HS-5 (cell line): ENCODE measurements around the gene CCDC13.

Experiments
- DNase-seq: peaks from one replicate; pipeline ENCODE4 v3.0.0-alpha.2; 2012; ENCODE audit warnings: low read depth

The CCDC13 gene

DNA sequence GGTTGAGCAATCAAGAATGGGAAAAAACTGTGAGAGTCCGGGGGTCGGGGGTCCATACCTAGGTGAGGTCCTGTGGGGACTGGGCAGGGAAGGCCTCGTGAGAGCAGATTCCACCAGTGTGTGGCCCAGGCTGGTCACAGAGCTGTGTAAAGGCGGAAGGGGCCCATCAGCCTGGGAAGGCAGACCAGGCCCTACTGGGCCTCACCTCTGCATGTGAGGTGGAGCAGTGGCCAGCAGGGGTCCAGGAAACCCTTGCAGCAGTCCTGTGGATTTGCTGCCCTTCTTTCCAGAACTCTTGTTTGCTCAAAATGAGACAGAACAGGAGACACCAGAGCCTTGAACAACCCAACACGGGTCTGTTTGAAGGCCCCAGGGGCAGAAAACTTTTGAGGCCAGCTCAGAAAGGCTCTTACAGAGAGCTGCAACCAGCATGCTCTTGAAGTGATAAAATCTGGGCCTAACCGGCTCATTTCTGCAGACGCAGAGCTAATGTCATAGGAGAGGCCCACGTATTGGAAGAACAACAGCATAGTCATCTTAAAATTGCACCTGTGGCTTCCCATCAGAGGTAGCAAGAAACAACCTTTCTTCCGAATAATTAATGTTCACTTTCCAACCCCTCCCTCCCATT, 40.1 kb downstream of the CCDC13 start:
- DNase-seq, result no peak

DNA sequence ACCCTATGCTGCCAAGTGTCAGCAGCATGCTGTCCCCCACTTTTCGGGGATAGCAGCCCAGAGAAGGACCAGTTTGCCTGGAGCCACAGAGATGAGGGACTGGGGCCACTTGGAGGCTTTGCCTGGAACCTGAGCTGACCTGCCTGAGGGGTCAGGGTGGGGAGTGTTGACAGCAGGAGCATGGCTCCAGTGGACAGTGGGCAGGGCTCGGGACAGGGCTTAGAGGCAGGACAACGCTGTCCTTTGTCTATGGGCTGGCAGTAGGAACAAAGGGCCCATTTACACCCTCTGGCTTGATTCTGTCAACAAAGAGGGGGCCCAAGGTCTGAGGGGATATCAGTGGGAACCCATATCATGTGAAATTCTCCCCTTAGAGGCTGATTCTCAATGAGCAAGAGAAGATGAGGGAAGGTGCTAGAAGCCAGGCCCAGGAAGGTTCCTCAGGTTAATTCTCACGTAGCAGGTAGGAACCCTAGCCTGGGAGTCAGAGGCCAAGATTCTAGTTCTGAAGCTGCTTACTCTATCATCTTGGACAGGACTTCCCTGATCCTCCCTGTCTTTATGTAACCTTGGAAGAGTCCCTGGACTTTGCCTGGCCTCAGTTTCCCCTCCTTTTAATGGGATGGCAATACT, 40.7 kb downstream of the CCDC13 start:
- no peak for DNase-seq

GRCh38 chr3:42731476-42732195, 41.4 kb downstream of the CCDC13 start:
- DNase-seq, result no peak

DNA sequence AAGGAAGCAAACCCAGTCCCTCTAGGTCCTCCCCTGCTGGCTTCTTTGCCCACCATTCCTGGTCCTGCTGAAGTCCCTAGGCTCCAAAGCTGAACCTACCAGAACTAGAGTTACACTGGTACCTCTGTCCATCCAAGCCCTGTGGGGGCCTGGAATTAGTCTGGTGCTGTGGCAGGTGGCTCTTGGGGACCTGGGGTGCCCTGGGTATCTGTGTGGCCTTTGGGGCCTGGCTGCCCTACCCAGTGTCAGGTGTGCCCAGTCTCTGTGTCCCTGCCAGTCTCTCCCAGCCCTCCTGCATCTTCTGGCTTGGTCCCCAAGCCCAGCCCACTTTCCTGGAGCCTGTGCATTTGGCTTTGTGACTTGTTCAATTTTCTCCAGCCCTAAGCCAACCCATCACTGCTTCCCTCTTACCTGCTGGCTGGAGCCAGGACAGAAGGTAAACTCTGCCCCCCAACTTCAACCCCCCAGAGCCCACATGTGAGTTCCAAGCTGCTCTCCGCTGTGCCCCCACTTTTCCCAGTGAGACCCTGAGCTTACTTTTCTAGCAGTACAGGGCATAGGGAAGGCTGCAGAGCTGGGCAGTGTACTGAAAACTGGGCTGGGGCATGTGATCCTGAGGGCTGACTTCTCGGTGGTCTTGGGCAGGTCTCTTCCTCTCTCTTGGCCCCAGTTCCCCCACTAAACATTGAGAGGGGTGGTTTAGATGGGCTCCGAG, 42.2 kb downstream of the CCDC13 start:
- no peak for DNase-seq

DNA sequence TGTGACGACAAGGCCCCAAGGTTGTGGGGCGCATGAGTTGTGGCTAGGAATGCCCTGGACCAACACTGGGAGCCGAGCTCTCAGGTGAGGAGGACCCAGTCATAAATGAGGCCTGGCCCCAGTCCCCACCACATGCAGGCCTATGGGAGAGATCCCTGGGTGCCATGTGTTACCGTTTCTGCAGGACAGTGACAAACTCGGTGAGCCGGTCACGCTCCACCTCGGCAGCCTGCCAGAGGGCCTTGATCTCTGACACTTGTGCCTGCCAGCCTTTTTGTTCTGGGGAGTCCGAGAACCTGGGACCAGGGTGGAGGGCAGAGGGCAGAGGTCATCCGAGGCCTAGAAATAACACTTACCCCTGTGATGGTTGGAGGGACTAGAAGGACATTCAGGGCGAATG, 42.8 kb downstream of the CCDC13 start:
- DNase-seq, result no peak

DNA sequence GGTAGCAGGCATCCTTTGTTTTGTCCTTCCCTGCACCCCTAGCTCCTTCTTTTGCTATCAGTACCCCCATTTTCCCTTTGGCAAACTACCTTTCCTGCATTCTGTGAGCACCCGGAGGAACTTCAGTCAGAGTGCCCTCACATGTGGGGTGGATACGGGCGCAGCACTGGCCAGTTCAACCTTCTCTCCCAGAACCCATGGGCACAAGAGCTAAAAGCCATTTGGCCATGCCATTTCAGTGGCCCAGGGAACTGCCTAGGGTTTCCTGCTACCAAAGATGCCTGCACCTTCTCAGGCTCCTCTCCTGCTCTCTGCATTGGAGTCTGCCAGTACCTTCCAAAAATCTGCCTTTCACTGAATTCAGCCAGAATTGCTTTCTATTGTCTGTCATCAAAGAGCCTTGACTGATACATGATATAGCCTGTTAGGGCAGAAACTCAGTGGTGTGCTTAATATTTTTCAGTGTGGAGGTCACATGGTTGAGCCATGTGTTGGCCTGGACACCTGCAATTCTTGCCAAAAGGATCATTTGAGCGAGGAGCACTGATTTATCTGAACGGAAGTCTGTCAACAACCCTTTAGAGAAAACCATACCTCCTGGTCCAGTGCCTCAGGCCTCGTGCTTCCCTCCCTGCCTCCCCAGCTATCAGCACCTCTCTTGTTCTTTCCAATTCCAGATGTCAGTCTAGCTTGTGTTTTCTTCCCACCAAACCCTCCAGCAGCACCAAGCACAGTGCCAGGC, 43.5 kb downstream of the CCDC13 start:
- DNase-seq, result no peak

DNA sequence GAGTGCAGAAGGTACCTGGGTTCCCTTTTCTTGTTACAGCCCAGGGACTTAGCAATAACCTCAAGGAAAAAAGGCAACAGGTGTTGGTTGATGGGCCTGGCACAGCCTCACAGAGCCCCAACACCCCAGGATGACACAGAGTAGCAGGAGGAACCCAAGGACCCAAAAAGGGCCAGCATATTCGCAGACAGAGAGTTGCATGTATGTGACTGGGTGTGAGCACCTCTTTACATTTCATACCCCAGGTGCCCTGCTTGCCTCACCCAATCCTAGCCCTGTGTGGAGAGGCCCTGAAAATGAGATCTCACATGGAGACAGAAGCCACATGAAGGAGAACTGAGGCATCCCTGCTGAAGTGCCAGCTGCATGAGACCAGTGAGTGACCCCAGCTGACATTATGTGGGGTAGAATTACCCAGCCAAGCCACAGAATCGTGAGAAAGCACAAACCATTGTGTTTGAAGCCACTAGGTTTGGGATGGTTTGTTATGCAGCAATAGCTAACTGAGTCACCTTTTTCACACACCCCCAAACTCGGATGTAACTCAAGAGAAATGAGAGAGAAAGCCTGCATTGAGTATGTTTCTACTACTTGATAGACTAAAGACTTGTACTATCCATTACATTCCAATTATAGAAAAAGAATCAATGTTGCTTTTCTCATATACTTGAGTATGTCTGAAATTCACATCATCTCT, 44.2 kb downstream of the CCDC13 start:
- no peak for DNase-seq

GRCh38 chr3:42728056-42728455, 45.0 kb downstream of the CCDC13 start:
- DNase-seq, result no peak

GRCh38 chr3:42725454-42725853, 47.6 kb downstream of the CCDC13 start:
- no peak for DNase-seq

DNA sequence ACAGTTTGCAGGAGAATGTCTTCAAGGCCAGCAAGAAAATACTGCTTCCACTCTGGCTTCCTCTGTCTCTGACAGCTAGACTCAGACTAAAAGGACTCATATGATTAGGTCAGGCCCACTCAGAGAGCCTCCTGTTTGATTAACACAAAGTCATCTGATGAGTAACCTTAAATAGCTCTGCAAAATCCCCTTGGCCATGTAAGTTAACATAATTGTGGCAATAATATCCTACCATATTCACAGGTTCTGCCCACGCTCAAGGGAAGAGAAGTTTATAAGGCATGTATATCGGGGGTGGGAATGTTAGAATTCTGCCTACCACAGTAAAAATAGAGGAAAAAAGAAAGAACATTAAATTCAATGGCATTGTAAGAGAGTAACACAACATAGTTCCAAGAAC, 49.8 kb downstream of the CCDC13 start:
- DNase-seq, result no peak
